A549 (cell line): ENCODE results near the gene FAM53B.

ENCODE experiments used
- POLR2A ChIP-seq: IDR thresholded peaks from 2 replicates; pipeline ENCODE4 v1.6.1; 2012; ENCODE audit warnings: mild to moderate bottlenecking, low read length
- TF ChIP-seq, protein P1 (sequence below): fragments of 200-600 bp; sonication (generic); IDR thresholded peaks from 2 replicates; pipeline ENCODE4 v1.6.1; 2016; ENCODE audit warnings: antibody characterized with exemption, mild to moderate bottlenecking, moderate library complexity

DNA sequence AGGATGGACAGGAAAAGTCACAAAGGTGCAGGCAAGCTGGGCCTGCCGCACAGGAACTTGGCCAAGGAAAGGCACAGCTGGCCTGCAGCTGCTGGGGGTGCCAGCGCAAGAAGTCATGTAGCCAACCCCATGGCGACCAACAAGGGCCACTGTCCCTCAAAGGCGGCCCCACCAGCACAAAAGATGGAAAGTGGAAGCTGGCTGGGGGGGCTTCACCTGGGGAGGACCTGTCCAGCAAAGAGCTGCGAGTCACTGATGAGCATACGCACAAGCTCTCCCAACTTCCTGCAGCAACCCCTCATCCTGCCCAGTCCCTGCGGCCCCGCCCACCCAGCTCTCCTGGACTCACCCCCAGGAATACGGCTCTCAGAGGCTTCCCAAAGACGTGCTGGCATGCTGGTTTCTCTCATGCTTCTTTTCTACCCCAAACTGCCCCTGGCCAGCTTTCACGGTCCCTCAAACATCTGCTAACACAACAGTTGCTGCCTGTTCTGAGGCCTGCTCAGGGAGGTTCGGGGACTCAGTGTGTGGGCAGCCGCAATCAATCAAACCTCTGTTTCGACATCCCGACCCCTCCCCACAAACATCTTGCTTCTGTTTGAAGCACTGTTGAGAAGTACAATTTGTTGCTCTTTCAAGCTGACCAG lies 67.6 kb downstream of the FAM53B start:
- no peak for TF ChIP-seq POLR2A
- TF ChIP-seq, protein P1, sequence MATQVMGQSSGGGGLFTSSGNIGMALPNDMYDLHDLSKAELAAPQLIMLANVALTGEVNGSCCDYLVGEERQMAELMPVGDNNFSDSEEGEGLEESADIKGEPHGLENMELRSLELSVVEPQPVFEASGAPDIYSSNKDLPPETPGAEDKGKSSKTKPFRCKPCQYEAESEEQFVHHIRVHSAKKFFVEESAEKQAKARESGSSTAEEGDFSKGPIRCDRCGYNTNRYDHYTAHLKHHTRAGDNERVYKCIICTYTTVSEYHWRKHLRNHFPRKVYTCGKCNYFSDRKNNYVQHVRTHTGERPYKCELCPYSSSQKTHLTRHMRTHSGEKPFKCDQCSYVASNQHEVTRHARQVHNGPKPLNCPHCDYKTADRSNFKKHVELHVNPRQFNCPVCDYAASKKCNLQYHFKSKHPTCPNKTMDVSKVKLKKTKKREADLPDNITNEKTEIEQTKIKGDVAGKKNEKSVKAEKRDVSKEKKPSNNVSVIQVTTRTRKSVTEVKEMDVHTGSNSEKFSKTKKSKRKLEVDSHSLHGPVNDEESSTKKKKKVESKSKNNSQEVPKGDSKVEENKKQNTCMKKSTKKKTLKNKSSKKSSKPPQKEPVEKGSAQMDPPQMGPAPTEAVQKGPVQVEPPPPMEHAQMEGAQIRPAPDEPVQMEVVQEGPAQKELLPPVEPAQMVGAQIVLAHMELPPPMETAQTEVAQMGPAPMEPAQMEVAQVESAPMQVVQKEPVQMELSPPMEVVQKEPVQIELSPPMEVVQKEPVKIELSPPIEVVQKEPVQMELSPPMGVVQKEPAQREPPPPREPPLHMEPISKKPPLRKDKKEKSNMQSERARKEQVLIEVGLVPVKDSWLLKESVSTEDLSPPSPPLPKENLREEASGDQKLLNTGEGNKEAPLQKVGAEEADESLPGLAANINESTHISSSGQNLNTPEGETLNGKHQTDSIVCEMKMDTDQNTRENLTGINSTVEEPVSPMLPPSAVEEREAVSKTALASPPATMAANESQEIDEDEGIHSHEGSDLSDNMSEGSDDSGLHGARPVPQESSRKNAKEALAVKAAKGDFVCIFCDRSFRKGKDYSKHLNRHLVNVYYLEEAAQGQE = no peak
